ENCODE measurements around the gene TOMM70.

Gene TOMM70

DNA sequence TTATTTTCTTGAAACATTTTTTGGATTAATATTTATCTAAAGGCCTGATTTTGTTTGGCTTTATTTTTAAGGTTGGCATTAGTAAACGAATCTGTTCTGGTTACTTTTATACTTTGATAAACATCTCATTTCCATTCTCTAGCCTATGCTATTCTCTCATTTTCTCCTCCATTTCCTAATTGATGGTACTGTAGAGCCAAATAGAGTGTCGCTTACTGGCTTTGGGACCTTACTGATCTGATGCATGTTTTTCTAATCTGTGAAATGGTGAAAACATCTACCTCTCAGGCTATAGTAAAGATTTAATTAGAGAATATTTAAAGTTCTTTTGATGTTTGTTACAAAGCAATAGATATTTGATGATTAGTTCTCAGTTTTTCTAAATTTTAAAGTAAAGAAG, 2.0 kb upstream of the TOMM70 start:
- TF ChIP-seq POLR2A (IDR thresholded peaks at IDR 0.05; ENCODE audit: low read length) (no peak), GATA1 (IDR thresholded peaks at IDR 0.05; ENCODE audit: low read depth, low read length) (no peak)
- DNase-seq = peak in 1 of 2 experiments; percentile 32

DNA sequence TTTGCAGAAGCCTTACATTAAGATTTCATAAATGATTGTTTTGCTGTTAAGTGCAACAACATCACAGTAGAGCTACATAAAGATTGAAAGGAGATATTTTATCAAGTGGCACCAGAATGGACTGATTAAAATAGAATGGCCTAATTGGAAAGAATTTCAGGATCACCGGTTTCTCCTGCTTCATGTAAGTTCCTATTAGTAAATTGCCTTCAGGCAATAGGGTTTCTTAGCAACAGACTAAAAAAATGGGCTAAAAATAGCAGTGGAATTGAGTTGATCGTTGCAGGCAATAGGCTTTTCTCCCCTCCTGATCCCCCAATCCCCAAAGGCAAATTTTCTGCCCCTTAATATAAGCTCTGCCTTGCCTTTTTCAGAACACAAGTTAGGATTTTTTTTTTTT, 1.4 kb upstream of the TOMM70 start:
- DNase-seq = peak; percentile 39 to 47
- no peak for TF ChIP-seq POLR2A (IDR thresholded peaks at IDR 0.05; ENCODE audit: low read length)
- no peak for TF ChIP-seq GATA1 (IDR thresholded peaks at IDR 0.05; ENCODE audit: low read depth, low read length)

DNA sequence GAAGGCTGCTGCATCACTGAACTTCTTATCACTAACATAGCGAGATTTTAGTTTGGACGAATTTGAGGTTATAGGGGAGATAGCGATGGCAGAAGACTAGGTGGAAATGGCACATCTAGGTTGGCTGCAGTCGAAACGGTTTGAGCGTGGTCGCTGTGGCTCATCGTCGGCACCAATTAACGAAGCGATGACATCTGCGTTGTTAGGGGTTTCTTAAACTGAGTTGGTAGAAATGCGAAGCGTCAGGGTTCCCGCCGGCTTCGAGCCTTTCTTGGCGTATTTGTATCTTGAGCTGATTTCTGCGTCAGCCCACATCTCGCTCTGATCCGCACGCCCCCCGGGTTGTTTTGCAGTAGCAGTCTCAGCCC, 769 bp upstream of the TOMM70 start:
- peak in 1 of 2 experiments; percentile 79 for DNase-seq
- TF ChIP-seq POLR2A (IDR thresholded peaks at IDR 0.05; ENCODE audit: low read length) (peak; percentile 76), GATA1 (IDR thresholded peaks at IDR 0.05; ENCODE audit: low read depth, low read length) (no peak)

DNA sequence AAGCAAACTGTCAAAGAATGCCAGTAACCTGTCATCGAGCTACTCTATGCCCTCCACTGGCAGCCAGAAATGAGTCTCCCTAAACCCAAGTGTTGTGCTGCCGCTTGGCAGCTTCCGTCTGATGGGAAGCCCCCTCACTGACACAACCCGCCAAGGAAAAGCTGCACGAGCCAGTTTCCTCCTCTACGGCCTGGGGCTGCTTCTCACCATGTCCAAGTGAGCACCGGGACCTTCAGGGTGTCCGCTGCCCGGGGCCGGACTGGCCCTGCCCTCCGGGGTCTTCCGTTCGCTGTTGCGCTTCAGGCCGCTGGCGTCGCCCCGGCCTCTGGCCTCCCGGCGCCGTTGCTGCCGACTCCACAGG, 490 bp downstream of the TOMM70 start:
- DNase-seq = peak; percentile 66 to 69
- TF ChIP-seq POLR2A (IDR thresholded peaks at IDR 0.05; ENCODE audit: low read length) (no peak), GATA1 (IDR thresholded peaks at IDR 0.05; ENCODE audit: low read depth, low read length) (no peak)

DNA sequence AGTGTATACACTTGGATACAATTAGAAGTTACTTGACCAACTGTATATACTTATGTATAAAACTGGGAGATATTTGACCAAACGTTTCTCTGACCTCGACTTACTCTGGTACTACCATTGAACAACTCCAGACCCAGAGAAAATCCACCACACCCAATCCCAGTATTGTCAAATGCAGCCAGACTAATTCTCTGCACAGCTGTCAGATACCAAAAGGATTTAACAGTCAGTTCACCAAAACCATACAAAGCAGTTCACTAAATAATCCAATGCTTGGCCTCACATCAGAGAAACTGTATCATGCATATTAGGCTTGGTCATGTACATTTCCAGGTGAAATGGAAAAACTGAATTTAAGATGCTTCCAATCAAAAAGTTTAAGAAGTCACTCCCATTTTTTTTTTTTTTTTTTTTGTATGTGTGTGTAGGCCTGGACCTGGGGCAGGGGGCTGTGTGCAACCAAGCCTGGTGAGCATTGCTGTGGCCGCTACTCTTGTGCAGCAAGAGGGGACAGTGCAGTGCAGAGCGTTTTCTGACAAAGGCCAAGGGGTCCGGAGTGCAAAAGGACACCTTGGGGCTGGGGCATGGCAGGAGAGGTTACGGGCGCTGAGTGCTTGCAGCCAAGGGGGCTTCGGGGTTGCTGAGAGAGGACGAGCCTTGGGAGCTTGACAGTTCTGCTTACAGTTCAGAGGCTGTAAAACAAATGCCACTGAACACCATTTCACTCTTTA, 1.4 kb downstream of the TOMM70 start:
- TF ChIP-seq POLR2A (IDR thresholded peaks at IDR 0.05; ENCODE audit: low read length) (no peak), GATA1 (IDR thresholded peaks at IDR 0.05; ENCODE audit: low read depth, low read length) (no peak)
- peak; percentile 25 to 34 for DNase-seq

DNA sequence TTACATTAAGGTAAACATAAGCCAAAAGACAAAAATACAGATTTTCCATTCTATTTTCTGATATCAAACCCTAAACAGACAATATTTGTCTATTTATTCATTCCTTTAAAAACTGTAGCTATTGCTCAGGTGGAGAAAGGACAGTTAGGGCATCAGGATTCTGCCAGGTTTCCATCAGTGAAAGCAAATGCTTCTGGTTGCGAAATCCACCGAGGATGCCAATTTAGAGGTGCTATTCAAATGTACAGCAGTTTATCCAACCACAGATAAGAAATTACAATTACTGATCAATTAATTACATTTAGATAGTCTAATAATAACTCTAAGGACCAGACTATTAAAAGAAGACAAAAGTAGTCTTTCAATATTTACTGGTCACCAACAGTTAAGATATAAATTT, 3.9 kb downstream of the TOMM70 start:
- TF ChIP-seq POLR2A (IDR thresholded peaks at IDR 0.05; ENCODE audit: low read length) = no peak
- TF ChIP-seq GATA1 (IDR thresholded peaks at IDR 0.05; ENCODE audit: low read depth, low read length) = no peak
- DNase-seq = no peak

DNA sequence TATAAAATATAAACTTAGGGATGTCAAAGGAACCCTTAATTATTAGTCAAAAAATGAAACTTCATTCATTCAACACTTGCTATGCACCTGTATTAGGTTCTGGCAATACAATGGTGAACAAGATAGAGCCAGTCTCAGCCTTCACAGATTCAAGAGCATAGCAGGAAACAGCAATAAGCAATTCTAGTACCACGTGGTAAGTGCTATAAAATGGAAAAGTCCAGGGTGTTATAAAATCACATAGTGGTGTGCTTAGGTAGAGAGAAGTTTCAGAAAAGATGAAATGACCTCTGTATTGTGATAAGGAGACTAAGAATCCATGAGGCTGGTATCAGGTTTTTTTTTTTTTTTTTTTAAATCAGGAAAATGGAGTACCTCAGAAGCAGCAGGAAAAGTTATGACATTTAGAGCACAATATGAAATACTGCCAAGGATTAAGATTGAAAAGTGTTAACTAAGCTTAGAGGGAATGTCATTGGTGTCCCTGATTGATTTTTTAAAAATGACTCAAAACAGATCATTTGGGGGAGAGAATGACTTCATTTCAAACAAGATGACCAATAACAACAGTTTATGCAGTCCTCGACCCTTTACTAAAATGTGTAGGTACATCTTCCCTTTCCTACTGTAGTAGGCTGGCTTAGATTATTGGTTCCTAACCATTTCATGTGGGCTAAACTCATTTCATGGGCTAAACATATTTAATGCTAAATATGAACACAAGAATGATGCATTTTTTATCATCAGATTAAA, 5.0 kb downstream of the TOMM70 start:
- no peak for DNase-seq
- TF ChIP-seq POLR2A (IDR thresholded peaks at IDR 0.05; ENCODE audit: low read length) (no peak), GATA1 (IDR thresholded peaks at IDR 0.05; ENCODE audit: low read depth, low read length) (no peak)

DNA sequence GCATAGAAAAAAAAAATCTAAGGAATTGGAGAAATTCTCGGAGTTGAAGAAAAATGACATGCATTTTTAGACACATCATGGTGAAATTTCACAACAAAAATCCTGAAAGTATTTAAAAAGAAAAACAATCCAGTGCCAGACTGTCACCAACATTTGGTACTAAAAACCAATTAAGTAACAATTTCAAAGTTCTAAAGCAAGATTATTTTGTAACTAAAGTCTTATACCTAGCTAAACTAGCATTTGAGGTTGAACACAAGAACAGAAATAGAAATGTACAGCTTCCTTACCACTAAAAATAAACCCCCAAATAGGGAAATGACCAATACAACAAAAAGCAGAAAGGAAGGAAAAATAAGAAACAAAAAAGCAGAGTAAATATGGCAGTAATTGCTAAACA, 11.9 kb downstream of the TOMM70 start:
- TF ChIP-seq POLR2A (IDR thresholded peaks at IDR 0.05; ENCODE audit: low read length) = no peak
- no peak for TF ChIP-seq GATA1 (IDR thresholded peaks at IDR 0.05; ENCODE audit: low read depth, low read length)
- DNase-seq = peak in 1 of 2 experiments; percentile 5

DNA sequence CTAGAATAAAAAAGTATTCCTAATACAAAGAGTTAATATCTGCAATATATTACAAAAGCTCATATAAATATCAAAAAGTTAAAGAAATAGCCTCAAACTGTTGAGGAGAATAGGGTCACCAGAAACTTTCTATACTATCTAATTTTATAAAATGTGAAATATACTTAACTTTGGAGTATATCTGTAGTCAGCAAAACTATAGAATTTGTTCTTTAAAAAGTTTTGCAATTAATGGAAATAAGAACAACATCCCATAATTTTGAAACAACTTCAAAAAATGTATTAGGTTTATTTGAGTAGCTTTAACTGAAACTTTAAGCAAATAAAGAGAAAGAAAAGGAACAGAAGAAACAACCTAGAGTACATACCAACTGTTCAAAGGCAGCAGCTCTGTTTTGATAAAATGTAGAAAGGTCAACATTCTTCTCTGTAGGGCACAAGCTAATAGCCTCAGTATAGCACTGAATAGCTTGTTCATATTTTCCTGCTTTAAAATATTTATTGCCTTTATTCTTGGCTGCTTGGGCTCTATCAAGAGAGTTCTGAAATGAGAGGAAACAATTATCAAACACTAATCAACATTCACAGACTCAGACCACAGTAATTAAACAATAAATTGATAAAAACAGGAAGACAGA, 14.3 kb downstream of the TOMM70 start:
- no peak for TF ChIP-seq GATA1 (IDR thresholded peaks at IDR 0.05; ENCODE audit: low read depth, low read length)
- no peak for DNase-seq

DNA sequence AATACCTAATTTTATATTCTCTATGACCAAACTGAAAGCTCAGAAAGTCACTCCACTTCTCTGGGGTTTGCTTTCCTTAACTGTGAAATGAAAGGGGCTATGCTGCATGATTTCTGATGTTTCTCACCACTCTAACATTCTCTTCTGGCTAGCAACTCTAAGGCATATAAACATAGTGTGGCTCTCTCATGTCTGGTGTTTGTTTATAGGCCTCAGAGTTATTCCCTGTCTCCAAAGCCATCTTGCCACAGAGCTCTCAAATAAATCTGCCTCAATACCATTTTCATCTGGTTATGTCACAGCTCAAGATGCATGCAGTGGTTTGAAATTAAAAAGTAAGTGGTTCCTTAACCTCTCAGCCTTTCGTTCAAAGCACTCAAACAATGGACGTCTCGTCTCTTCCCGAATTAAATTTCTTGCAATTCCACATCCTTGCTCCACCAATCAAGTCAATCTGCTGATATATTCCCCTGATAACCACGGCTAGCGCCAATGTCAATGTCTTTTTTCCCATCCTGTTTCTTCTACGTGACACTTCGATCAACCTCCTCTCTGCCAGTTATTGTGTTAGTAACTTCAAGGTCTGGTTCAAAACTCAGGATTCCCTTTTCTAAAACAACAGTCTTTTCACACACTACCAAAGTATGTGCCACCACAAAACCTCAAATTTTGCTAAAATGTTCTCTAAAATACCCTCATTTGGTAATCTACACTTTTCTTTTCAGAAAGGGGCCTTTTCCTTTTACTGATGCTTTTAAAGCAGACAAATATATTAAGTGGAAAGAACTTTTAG, 16.0 kb downstream of the TOMM70 start:
- no peak for DNase-seq
- no peak for TF ChIP-seq POLR2A (IDR thresholded peaks at IDR 0.05; ENCODE audit: low read length)
- TF ChIP-seq GATA1 (IDR thresholded peaks at IDR 0.05; ENCODE audit: low read depth, low read length) = no peak

DNA sequence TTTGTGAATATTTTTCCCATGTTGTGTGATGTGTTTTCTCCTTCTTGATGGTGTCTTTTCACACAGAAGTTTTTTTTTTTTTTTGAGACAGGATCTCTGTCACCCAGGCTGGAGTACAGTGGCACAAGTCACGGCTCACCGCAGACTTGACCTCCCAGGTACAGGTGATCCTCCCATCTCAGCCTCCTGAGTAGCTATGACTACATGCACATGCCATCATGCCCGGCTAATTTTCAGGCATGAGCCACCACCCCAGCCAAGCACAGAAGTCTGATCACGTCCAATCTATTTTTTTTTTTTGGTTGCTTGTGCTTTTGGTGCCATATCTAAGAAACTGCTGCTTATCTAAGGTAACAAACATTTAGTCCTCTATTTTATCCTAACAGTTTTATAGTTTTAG, 24.6 kb downstream of the TOMM70 start:
- no peak for DNase-seq
- TF ChIP-seq POLR2A (IDR thresholded peaks at IDR 0.05; ENCODE audit: low read length) (no peak), GATA1 (IDR thresholded peaks at IDR 0.05; ENCODE audit: low read depth, low read length) (no peak)

DNA sequence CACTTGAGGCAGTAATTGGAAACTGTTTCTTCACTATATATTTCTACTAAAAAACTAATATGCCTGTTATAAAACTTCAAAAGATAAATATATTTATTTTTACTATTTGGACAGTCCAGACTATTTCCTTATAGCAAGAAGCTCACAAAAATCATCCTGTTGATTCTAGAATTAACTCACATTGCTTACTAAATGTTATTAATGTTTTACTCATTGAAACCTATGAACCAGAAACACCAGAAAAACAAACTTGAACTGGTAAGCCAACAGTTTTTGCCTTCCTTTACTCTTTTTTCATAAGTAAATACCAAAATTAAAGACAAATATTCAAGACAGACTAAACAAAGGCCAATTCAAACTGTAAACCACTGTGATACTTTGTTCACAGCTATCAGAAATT, 26.4 kb downstream of the TOMM70 start:
- TF ChIP-seq POLR2A (IDR thresholded peaks at IDR 0.05; ENCODE audit: low read length) (no peak), GATA1 (IDR thresholded peaks at IDR 0.05; ENCODE audit: low read depth, low read length) (no peak)
- DNase-seq = no peak

DNA sequence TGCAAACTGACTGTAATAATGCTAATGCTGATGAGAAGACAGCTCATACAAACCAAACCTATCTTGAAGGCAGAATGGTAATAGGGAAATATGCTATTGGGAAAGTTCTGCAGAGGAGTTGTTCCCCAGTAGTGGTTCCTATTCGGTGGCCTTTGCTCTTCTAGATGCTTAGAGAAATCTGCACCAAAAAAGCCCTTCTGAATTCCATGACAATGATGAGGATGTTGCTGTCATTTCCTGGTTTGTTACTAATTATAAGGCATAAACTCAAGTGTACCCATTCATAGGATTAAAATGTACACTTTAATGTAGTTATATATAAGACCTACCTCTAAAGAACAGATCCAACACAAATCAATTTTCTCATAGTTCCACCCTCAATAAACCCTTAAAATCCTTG, 30.1 kb downstream of the TOMM70 start:
- TF ChIP-seq GATA1 (IDR thresholded peaks at IDR 0.05; ENCODE audit: low read depth, low read length) = no peak
- no peak for TF ChIP-seq POLR2A (IDR thresholded peaks at IDR 0.05; ENCODE audit: low read length)
- DNase-seq = no peak

DNA sequence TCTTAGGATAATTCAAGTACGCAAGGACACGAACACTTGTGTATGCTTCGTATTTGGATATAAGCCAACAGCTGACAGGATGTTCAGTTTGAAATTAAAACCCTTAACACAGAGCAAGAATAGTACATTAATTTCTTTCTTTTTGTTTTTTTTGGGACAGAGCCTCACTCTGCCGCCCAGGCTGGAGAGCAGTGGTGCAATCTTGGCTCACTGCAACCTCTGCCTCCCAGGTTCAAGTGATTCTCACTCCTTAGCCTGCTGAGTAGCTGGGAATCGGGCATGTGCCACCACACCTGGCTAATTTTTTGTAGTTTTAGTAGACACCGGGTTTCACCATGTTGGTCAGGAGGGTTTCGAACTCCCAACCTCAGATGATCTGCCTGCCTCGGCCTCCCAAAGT, 32.4 kb downstream of the TOMM70 start:
- no peak for DNase-seq
- TF ChIP-seq POLR2A (IDR thresholded peaks at IDR 0.05; ENCODE audit: low read length) (no peak), GATA1 (IDR thresholded peaks at IDR 0.05; ENCODE audit: low read depth, low read length) (no peak)

Measured in erythroblast (primary cell).